ENCODE data around the gene NXPH1. TPM values are rescaled to one million over a fixed set of nuclear protein-coding genes. Genes with fewer than 3 reads are reported as not detected.

NXPH1 gene
- total and polyA plus RNA-seq, 3 donors from 2014 or later: 0.24 to 0.94 (median 0.37) TPM

DNA sequence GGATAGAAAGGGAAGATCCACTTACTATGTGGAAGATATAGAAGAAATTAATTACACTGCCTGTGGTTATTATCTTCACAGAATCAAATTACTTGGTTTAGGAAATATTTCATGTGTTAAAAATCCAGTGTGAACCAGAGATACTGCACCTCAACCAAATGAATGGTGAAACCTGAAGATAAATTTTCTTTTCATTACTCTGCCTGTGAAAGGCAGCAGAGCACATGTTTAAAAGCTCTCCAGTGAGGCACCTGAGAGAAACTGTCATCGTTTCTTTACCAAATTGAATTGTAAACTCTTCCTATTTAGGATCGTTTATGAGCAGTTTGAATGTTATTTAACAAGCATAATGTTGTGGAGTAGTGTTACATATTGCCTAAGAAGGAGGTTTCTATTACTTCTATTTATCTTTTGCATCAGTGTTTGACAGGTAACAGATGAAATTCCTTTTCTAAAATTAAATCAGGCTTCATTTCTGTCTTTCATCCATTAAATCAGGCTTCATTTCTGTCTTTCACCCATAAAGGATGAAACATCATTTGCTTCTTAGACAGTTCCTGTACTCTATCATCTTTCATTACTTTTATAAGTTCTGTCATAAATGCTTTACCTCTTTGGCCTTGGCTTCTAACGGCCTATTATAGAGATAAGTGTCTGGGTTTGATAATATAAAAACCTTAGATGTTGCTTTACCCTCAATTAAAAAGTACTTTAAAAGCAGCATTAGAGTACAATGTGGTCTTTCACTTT is 266.6 kb downstream of the NXPH1 start:
- DNase-seq: no peak
- WGBS, 2 donors: 30 to 38% methylated on average over 3 of the region's 3 CpGs
- no peak overlapping the region for H3K4me3 ChIP-seq
- TF ChIP-seq POLR2A (IDR thresholded peaks at IDR 0.05): no peak
- TF ChIP-seq, protein P1, sequence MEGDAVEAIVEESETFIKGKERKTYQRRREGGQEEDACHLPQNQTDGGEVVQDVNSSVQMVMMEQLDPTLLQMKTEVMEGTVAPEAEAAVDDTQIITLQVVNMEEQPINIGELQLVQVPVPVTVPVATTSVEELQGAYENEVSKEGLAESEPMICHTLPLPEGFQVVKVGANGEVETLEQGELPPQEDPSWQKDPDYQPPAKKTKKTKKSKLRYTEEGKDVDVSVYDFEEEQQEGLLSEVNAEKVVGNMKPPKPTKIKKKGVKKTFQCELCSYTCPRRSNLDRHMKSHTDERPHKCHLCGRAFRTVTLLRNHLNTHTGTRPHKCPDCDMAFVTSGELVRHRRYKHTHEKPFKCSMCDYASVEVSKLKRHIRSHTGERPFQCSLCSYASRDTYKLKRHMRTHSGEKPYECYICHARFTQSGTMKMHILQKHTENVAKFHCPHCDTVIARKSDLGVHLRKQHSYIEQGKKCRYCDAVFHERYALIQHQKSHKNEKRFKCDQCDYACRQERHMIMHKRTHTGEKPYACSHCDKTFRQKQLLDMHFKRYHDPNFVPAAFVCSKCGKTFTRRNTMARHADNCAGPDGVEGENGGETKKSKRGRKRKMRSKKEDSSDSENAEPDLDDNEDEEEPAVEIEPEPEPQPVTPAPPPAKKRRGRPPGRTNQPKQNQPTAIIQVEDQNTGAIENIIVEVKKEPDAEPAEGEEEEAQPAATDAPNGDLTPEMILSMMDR (IDR thresholded peaks at IDR 0.05): no peak
- no peaks in the 10 kb centered on the region for H3K4me1 ChIP-seq
- no peaks in the 10 kb centered on the region for H3K36me3 ChIP-seq (ENCODE audit: low read depth, missing control alignments)
- no peak overlapping the region for H3K27ac ChIP-seq
- H3K9me3 ChIP-seq: no peaks in the 10 kb centered on the region
- intact Hi-C loops (cut with DNase I; ENCODE audit: low total_unique reads): no loop called here
- no peaks in the 10 kb centered on the region for H3K27me3 ChIP-seq

DNA sequence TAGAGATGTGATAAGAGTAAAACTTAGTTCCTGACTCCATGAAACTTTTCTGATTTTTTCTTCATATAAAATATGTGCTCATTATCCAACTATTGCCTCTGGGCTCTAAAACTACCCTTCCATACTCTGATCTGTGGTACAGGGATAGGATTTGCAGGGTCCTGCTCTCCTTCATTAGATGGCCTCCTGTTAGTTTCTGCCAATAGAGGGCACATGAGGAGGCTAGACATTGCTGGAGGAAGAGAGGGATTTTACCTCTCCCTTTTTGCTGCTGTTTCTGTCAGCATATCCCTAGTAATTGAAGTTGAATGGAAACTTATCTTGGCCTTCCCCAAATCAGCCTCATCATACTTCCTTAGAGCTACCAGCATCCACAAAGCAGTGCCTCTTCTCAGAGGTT is 269.4 kb downstream of the NXPH1 start:
- intact Hi-C loops (cut with DNase I; ENCODE audit: low total_unique reads): no loop called here
- TF ChIP-seq POLR2A (IDR thresholded peaks at IDR 0.05): no peak
- TF ChIP-seq, protein P1 (IDR thresholded peaks at IDR 0.05): no peak

DNA sequence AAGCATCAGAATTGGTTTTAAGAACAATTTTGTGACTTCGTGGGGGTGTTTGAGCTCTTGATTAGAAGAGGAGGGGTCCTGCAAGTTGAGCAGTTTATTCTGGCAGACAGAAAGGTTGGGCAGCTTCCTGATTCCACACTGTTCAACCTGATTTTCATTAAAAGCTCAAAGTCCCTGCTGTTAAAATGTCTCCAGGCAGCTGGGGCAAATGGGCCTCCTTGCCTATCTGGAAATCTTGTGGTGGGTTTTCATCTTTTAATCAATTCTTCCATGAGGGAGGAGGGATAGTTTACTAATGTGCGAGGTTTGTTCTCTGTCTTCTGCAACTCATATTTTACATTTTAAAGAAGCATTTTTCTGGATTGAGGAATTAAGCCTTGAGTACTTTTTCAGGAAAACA is 276.7 kb downstream of the NXPH1 start:
- no peak for DNase-seq
- WGBS, 2 donors: 39 to 52% methylated on average over 2 of the region's 2 CpGs
- intact Hi-C loops (cut with DNase I; ENCODE audit: low total_unique reads): no loop called here

More for the DNA sequence above, 269.4 kb downstream of the NXPH1 start:
- no peak for DNase-seq
- no peak overlapping the region for H3K27ac ChIP-seq
- no peak overlapping the region for H3K4me3 ChIP-seq
- H3K4me1 ChIP-seq: no peaks in the 10 kb centered on the region
- no peaks in the 10 kb centered on the region for H3K36me3 ChIP-seq (ENCODE audit: low read depth, missing control alignments)
- no peaks in the 10 kb centered on the region for H3K9me3 ChIP-seq
- no peaks in the 10 kb centered on the region for H3K27me3 ChIP-seq

DNA sequence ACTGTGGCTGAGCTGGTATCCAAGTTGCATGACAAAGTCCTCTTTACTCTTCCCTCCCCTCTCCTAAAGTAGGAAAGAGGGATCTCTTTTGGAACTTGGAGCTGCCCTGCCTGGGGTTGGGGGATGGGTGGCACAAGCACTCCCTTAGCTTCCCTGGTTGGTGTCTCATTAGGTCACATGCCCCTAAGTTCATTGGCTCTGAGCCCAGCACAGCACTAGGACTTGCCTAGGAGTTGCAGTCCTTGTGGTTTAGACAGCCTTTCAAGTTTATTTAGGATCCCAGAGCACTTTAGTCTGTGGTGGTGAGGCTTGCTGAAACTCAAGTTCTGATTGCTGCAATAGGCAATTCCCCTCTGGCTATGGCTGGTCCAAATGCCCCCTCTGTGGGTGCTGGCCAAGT is 281.4 kb downstream of the NXPH1 start:
- no peaks in the 10 kb centered on the region for H3K27me3 ChIP-seq
- intact Hi-C loops (cut with DNase I; ENCODE audit: low total_unique reads): no loop called here
- no peaks in the 10 kb centered on the region for H3K4me1 ChIP-seq
- DNase-seq: no peak
- no peaks in the 10 kb centered on the region for H3K9me3 ChIP-seq
- H3K27ac ChIP-seq: no peak overlapping the region
- H3K4me3 ChIP-seq: no peak overlapping the region
- TF ChIP-seq, protein P1 (IDR thresholded peaks at IDR 0.05): no peak
- H3K36me3 ChIP-seq (ENCODE audit: low read depth, missing control alignments): no peaks in the 10 kb centered on the region

More for the DNA sequence above, 276.7 kb downstream of the NXPH1 start:
- no peaks in the 10 kb centered on the region for H3K36me3 ChIP-seq (ENCODE audit: low read depth, missing control alignments)
- no peak overlapping the region for H3K4me3 ChIP-seq
- no peak for TF ChIP-seq POLR2A (IDR thresholded peaks at IDR 0.05)
- TF ChIP-seq, protein P1 (IDR thresholded peaks at IDR 0.05): no peak
- H3K4me1 ChIP-seq: no peaks in the 10 kb centered on the region
- no peaks in the 10 kb centered on the region for H3K27me3 ChIP-seq
- no peak overlapping the region for H3K27ac ChIP-seq
- no peaks in the 10 kb centered on the region for H3K9me3 ChIP-seq

DNA sequence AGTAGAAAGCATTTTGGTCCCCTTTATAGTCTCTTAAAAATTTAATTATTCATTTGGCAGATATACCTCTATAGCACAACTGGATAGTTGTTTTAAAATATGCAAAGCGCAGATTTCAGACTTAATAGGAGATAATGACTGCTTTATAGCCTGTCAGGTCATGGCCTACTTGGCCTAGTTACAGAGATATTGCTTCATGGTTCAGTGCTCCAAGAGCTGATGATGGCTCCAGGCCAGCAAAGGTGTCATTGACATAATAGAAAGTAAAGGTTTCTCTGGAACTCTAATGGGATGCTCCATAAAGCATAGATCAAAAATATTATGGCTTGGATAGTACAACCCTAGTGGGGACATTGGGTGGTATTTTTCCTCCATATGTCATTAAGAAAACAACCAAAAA is 285.7 kb downstream of the NXPH1 start:
- Histone ChIP-seq H3K27ac (no peak overlapping the region), H3K9me3 (no peaks in the 10 kb centered on the region), H3K4me1 (no peaks in the 10 kb centered on the region), H3K27me3 (no peaks in the 10 kb centered on the region), H3K4me3 (no peak overlapping the region), H3K36me3 (ENCODE audit: low read depth, missing control alignments) (no peaks in the 10 kb centered on the region)
- whole genome bisulfite sequencing, 2 donors: 91% methylated on average over 1 of the region's 1 CpG
- no peak for DNase-seq
- intact Hi-C loops (cut with DNase I; ENCODE audit: low total_unique reads): no loop called here
- TF ChIP-seq POLR2A (IDR thresholded peaks at IDR 0.05): no peak
- TF ChIP-seq, protein P1 (IDR thresholded peaks at IDR 0.05): no peak

All from testis (tissue), 3 donors.